HEK293 (cell line): Measurements from ENCODE around the gene SLC17A5.
"Not testable (repeated sequence)": the region's sequence is repeated elsewhere in the genome, so short reads cannot be mapped to it uniquely, and the experiment has no call there.

ENCODE experiments used
- BCL11A ChIP-seq: fragments of 450-650 bp; formaldehyde crosslinking; IDR thresholded peaks from 2 replicates; pipeline ENCODE4 v1.5.1; 2016; ENCODE audit warnings: low read depth, missing biosample characterization, missing genetic modification characterization
- KLF9 ChIP-seq: fragments of 450-650 bp; formaldehyde crosslinking; IDR thresholded peaks from 2 replicates; pipeline ENCODE4 v1.5.1; 2016; ENCODE audit warnings: missing biosample characterization, missing genetic modification characterization, low read depth
- YY1 ChIP-seq: fragments of 450-650 bp; formaldehyde crosslinking; IDR thresholded peaks from 2 replicates; pipeline ENCODE4 v1.5.1; 2018; ENCODE audit warnings: missing biosample characterization, missing genetic modification characterization
- ZBTB26 ChIP-seq: fragments of 450-650 bp; formaldehyde crosslinking; optimal IDR thresholded peaks from 2 replicates; pipeline ENCODE3; 2016; ENCODE audit warnings: missing biosample characterization, mild to moderate bottlenecking, missing genetic modification characterization
- ZBTB6 ChIP-seq: fragments of 450-650 bp; formaldehyde crosslinking; IDR thresholded peaks from 2 replicates; pipeline ENCODE4 v1.5.1; 2017; ENCODE audit warnings: missing biosample characterization, missing genetic modification characterization
- ZNF114 ChIP-seq: fragments of 450-650 bp; formaldehyde crosslinking; IDR thresholded peaks from 2 replicates; pipeline ENCODE4 v1.5.0; 2017; ENCODE audit warnings: missing biosample characterization, missing genetic modification characterization
- ZNF121 ChIP-seq: fragments of 450-650 bp; formaldehyde crosslinking; IDR thresholded peaks from 2 replicates; pipeline ENCODE4 v1.5.1; 2016; ENCODE audit warnings: missing biosample characterization, missing genetic modification characterization
- ZNF311 ChIP-seq: fragments of 450-650 bp; formaldehyde crosslinking; IDR thresholded peaks from 2 replicates; pipeline ENCODE4 v1.5.1; 2017; ENCODE audit warnings: missing biosample characterization, missing genetic modification characterization, borderline replicate concordance
- ZNF48 ChIP-seq: fragments of 450-650 bp; formaldehyde crosslinking; IDR thresholded peaks from 2 replicates; pipeline ENCODE4 v1.5.1; 2016; ENCODE audit warnings: missing biosample characterization, missing genetic modification characterization
- TF ChIP-seq, protein P1 (sequence below): fragments of 450-650 bp; formaldehyde crosslinking; IDR thresholded peaks from 2 replicates; pipeline ENCODE4 v1.5.1; 2016; ENCODE audit warnings: missing biosample characterization, missing genetic modification characterization
- TF ChIP-seq, protein P2 (sequence below): fragments of 450-650 bp; formaldehyde crosslinking; IDR thresholded peaks from 2 replicates; pipeline ENCODE4 v1.5.1; 2016; ENCODE audit warnings: missing biosample characterization, missing genetic modification characterization
- TF ChIP-seq, protein P3 (sequence below): fragments of 450-650 bp; formaldehyde crosslinking; IDR thresholded peaks from 2 replicates; pipeline ENCODE4 v1.5.1; 2016; ENCODE audit warnings: missing biosample characterization, missing genetic modification characterization

DNA sequence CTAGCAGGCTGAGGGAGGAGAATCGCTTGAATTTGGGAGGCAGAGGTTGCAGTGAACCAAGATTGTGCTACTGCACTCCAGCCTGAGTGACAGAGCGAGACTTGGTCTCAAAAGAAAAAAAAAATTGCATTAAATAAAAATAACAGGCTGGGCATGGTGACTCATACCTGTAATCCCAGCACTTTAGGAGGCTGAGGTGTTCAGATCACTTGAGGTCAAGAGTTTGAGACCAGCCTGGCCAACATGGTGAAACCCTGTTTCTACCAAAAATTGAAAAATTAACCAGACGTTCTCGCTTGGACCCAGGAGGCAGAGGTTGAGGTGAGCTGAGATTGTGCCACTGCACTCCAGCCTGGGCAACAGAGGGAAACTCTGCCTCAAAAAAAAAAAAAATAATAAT lies 102.7 kb downstream of the SLC17A5 start:
- TF ChIP-seq, protein P1, sequence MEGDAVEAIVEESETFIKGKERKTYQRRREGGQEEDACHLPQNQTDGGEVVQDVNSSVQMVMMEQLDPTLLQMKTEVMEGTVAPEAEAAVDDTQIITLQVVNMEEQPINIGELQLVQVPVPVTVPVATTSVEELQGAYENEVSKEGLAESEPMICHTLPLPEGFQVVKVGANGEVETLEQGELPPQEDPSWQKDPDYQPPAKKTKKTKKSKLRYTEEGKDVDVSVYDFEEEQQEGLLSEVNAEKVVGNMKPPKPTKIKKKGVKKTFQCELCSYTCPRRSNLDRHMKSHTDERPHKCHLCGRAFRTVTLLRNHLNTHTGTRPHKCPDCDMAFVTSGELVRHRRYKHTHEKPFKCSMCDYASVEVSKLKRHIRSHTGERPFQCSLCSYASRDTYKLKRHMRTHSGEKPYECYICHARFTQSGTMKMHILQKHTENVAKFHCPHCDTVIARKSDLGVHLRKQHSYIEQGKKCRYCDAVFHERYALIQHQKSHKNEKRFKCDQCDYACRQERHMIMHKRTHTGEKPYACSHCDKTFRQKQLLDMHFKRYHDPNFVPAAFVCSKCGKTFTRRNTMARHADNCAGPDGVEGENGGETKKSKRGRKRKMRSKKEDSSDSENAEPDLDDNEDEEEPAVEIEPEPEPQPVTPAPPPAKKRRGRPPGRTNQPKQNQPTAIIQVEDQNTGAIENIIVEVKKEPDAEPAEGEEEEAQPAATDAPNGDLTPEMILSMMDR = not testable (repeated sequence)
- not testable (repeated sequence) for TF ChIP-seq ZNF48 (tag by site-specific recombination); KLF9; ZNF311 (tag by site-specific recombination); ZBTB6; YY1 (tag by site-specific recombination); ZNF114 (tag by site-specific recombination); BCL11A (tag by site-specific recombination); ZBTB26 (tag by site-specific recombination); ZNF121
- TF ChIP-seq, protein P2, sequence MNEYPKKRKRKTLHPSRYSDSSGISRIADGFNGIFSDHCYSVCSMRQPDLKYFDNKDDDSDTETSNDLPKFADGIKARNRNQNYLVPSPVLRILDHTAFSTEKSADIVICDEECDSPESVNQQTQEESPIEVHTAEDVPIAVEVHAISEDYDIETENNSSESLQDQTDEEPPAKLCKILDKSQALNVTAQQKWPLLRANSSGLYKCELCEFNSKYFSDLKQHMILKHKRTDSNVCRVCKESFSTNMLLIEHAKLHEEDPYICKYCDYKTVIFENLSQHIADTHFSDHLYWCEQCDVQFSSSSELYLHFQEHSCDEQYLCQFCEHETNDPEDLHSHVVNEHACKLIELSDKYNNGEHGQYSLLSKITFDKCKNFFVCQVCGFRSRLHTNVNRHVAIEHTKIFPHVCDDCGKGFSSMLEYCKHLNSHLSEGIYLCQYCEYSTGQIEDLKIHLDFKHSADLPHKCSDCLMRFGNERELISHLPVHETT (tag by site-specific recombination) = not testable (repeated sequence)
- TF ChIP-seq, protein P3, sequence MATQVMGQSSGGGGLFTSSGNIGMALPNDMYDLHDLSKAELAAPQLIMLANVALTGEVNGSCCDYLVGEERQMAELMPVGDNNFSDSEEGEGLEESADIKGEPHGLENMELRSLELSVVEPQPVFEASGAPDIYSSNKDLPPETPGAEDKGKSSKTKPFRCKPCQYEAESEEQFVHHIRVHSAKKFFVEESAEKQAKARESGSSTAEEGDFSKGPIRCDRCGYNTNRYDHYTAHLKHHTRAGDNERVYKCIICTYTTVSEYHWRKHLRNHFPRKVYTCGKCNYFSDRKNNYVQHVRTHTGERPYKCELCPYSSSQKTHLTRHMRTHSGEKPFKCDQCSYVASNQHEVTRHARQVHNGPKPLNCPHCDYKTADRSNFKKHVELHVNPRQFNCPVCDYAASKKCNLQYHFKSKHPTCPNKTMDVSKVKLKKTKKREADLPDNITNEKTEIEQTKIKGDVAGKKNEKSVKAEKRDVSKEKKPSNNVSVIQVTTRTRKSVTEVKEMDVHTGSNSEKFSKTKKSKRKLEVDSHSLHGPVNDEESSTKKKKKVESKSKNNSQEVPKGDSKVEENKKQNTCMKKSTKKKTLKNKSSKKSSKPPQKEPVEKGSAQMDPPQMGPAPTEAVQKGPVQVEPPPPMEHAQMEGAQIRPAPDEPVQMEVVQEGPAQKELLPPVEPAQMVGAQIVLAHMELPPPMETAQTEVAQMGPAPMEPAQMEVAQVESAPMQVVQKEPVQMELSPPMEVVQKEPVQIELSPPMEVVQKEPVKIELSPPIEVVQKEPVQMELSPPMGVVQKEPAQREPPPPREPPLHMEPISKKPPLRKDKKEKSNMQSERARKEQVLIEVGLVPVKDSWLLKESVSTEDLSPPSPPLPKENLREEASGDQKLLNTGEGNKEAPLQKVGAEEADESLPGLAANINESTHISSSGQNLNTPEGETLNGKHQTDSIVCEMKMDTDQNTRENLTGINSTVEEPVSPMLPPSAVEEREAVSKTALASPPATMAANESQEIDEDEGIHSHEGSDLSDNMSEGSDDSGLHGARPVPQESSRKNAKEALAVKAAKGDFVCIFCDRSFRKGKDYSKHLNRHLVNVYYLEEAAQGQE (tag by site-specific recombination) = not testable (repeated sequence)
